ENCODE results near the gene ACER2.

- TF ChIP-seq CTCF (conservative IDR thresholded peaks at IDR 0.05 in 1 of 2, IDR thresholded peaks at IDR 0.05 in 1 of 2; ENCODE audit: low read depth in 1 of 2, low read length in 2 of 2): no peak
- no peak for TF ChIP-seq EZH2 (IDR thresholded peaks at IDR 0.05; ENCODE audit: low read length, missing control alignments)
Measured at GRCh38 chr9:19445452-19445851, 36.6 kb downstream of the ACER2 start.

Data from fibroblast of lung (primary cell).